Activated CD4-positive, alpha-beta T cell treated with anti-CD3 and anti-CD28 coated beads, Interleukin-2, amount 10 ng/mL, durations not matched to agents 7 days and 5 days (primary cell): ENCODE results near the gene ARHGAP27. TPM values are rescaled to one million over a fixed set of nuclear protein-coding genes. Genes with fewer than 3 reads are reported as not detected.

Experiments
- CTCF ChIA-PET: fragments of 350-600 bp; sonication (Branson Sonifier 250); formaldehyde crosslinking; loops from one replicate; lab custom pipeline; 2021; ENCODE audit warnings: antibody characterized with exemption; lab: Charles Lee
- POLR2A ChIA-PET: fragments of 350-600 bp; sonication (Branson Sonifier 250); formaldehyde crosslinking; loops from one replicate; lab custom pipeline; 2021; ENCODE audit warnings: antibody characterized with exemption; lab: Charles Lee
- DNase-seq: peaks from one replicate; pipeline ENCODE4 v3.0.0-alpha.2; 2020
- H3K27ac Mint-ChIP-seq: one replicate; pipeline ENCODE4 v1.8.0; 2021; ENCODE audit warnings: mild to moderate bottlenecking, moderate library complexity, mixed read lengths
- H3K27me3 Mint-ChIP-seq: one replicate; pipeline ENCODE4 v1.8.0; 2021; ENCODE audit warnings: mixed read lengths
- H3K36me3 Mint-ChIP-seq: one replicate; pipeline ENCODE4 v1.8.0; 2021; ENCODE audit warnings: low read depth, mixed read lengths
- H3K4me1 Mint-ChIP-seq: one replicate; pipeline ENCODE4 v1.8.0; 2021; ENCODE audit warnings: mixed read lengths
- H3K4me3 Mint-ChIP-seq: one replicate; pipeline ENCODE4 v1.8.0; 2021; ENCODE audit warnings: mild to moderate bottlenecking, moderate library complexity, mixed read lengths
- H3K9me3 Mint-ChIP-seq: one replicate; pipeline ENCODE4 v1.8.0; 2021; ENCODE audit warnings: mixed read lengths
- total RNA-seq, 2 experiments: library from RNA; stranded (reverse); gene quantifications; one replicate each; pipeline ENCODE4 v1.2.3, GENCODE V29; 2021

ARHGAP27 gene
- total RNA-seq, 2 experiments from 2014 or later, result 85.3 to 93.5 TPM

DNA sequence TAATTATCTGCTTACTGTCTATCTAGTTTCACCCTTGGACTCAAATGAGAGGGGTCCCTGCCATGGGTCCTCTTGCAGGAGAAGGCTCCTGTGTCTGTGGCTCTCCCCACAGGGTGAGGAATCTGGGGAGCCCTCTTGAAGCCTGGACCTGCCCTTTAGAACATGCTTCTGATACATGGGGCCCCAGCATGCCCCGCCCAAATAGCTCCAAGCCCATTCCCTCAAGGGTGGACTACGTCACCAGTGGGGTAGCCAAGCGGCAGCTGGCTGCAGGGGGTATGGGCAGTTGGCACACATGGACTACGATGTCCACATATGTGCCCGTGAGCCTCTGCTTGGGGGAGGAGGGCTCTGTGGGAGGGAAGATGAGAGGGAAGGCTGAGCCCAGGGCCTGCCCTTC is 39.3 kb downstream of the ARHGAP27 start:
- ChIA-PET CTCF (interaction anchor here (1.2 to 3.4 kb wide), 6 partner anchors 8 to 258 kb away, joined by 3 to 10 read pairs (median 6); partner anchors contain the start of gene ACBD4), POLR2A (interaction anchor here (0.6 kb wide), 1 partner anchor 932 kb away, joined by 5 read pairs; no protein-coding TSS in a partner anchor)
- Mint-ChIP-seq H3K36me3 (peaks cover 16% of the 10 kb centered on the region), H3K27ac (no peak overlapping the region), H3K27me3 (peaks cover 4% of the 10 kb centered on the region), H3K4me3 (no peak overlapping the region), H3K4me1 (peaks cover 11% of the 10 kb centered on the region), H3K9me3 (no peaks in the 10 kb centered on the region)
- no peak for DNase-seq

- POLR2A ChIA-PET, result no interaction called here
- peaks cover 7% of the 10 kb centered on the region for H3K27me3 Mint-ChIP-seq
- no peaks in the 10 kb centered on the region for H3K9me3 Mint-ChIP-seq
- peaks cover 15% of the 10 kb centered on the region for H3K4me1 Mint-ChIP-seq
- H3K27ac Mint-ChIP-seq, result no peak overlapping the region
- peaks cover 6% of the 10 kb centered on the region for H3K36me3 Mint-ChIP-seq
- DNase-seq, result no peak
- no peak overlapping the region for H3K4me3 Mint-ChIP-seq
- CTCF ChIA-PET, result interaction anchor here (0.6 to 3.4 kb wide), 3 partner anchors 81 to 257 kb away, joined by 3 to 10 read pairs (median 7); partner anchors contain the start of gene ACBD4
Measured at GRCh38 chr17:45391918-45392317, 40.8 kb downstream of the ARHGAP27 start.

- no peak for DNase-seq
- Mint-ChIP-seq H3K4me1 (peaks cover 15% of the 10 kb centered on the region), H3K4me3 (no peak overlapping the region), H3K9me3 (no peaks in the 10 kb centered on the region), H3K27me3 (peaks cover 10% of the 10 kb centered on the region), H3K27ac (no peak overlapping the region), H3K36me3 (peaks cover 4% of the 10 kb centered on the region)
- ChIA-PET POLR2A (interaction anchor here (0.5 kb wide), 1 partner anchor 1796 kb away, joined by 5 read pairs; no protein-coding TSS in a partner anchor), CTCF (interaction anchor here (0.6 to 3.4 kb wide), 2 partner anchors 127 to 256 kb away, joined by 3 to 10 read pairs; partner anchors contain the start of gene ACBD4)
Measured at GRCh38 chr17:45391291-45391690, 41.4 kb downstream of the ARHGAP27 start.

- Mint-ChIP-seq H3K4me1 (peaks cover 19% of the 10 kb centered on the region), H3K27ac (no peak overlapping the region), H3K36me3 (no peaks in the 10 kb centered on the region), H3K4me3 (no peak overlapping the region), H3K27me3 (peaks cover 10% of the 10 kb centered on the region), H3K9me3 (no peaks in the 10 kb centered on the region)
- ChIA-PET CTCF (interaction anchor here (0.5 to 6.6 kb wide), 6 partner anchors 40 to 254 kb away, joined by 3 to 55 read pairs (median 4); partner anchors contain the start of gene ACBD4), POLR2A (interaction anchor here (0.6 kb wide), 1 partner anchor 134 kb away, joined by 3 read pairs; no protein-coding TSS in a partner anchor)
- DNase-seq, result no peak
Measured at GRCh38 chr17:45389354-45389753, 43.3 kb downstream of the ARHGAP27 start.

DNA sequence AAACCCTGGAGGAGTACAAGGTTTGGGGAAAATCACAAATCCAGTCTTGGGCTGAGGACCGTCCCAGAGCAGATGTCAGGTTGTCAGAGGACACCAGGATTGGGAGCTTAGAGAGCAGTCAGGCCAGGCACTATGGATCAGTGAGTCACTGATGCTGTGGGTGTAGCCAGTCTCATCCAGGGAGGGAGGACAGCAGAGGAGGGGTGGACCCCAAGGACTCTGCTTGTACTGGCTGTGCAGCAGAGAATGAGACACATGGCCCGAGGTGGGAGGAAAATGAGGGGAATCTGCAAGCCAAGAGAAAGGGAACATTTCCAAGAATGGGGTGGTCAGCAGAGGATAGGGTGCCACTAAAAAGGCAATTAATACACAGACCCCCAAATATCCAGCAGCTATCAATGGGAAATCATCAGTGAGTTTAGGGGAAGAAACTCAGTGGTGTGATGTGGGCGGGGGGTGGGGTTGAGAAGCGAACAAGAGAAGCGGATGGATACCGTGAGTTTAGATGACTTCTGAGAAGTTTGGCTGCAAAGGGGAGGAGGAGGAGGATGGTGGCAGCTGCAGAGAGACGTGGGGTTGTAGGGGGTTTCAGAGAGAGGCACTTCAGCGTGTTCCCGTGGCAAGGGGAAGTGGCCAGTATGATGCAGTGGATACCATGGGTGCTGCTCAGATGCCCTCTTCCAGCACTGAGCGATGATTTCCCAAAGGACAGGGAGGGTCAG is 43.9 kb downstream of the ARHGAP27 start:
- Mint-ChIP-seq H3K27ac (no peak overlapping the region), H3K27me3 (peaks cover 10% of the 10 kb centered on the region), H3K9me3 (no peaks in the 10 kb centered on the region), H3K36me3 (no peaks in the 10 kb centered on the region), H3K4me1 (peaks cover 21% of the 10 kb centered on the region), H3K4me3 (no peak overlapping the region)
- ChIA-PET CTCF (interaction anchor here (1.0 to 6.6 kb wide), 5 partner anchors 105 to 253 kb away, joined by 3 to 55 read pairs (median 6); partner anchors contain the start of gene ACBD4), POLR2A (interaction anchor here (0.6 kb wide), 1 partner anchor 134 kb away, joined by 3 read pairs; no protein-coding TSS in a partner anchor)
- no peak for DNase-seq

DNA sequence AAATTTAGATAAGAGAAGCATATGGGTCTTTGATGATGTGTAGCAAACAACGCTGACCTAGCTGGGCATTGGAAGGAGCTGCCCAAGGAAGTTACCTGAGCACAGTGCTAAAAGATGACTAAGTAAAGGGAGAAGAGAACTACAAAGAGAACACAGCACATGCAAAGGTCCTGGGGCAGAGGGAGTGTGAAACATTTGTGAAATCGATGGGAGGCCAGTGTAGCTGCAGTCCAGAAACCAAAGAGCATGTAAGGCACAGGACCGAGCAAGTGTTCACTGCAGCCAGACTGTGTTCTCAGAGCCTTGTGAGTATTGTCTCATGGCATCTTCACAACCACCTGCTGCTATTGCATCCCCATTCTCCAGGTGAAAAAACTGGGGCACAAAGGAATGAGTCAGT is 44.9 kb downstream of the ARHGAP27 start:
- peaks cover 14% of the 10 kb centered on the region for H3K27me3 Mint-ChIP-seq
- no peak overlapping the region for H3K4me3 Mint-ChIP-seq
- H3K4me1 Mint-ChIP-seq, result peaks cover 24% of the 10 kb centered on the region
- H3K27ac Mint-ChIP-seq, result no peak overlapping the region
- no peak for DNase-seq
- H3K36me3 Mint-ChIP-seq, result no peaks in the 10 kb centered on the region
- POLR2A ChIA-PET, result no interaction called here
- no peaks in the 10 kb centered on the region for H3K9me3 Mint-ChIP-seq
- CTCF ChIA-PET, result interaction anchor here (0.7 to 6.6 kb wide), 7 partner anchors 22 to 252 kb away, joined by 3 to 55 read pairs (median 3); partner anchors contain the start of gene ACBD4

DNA sequence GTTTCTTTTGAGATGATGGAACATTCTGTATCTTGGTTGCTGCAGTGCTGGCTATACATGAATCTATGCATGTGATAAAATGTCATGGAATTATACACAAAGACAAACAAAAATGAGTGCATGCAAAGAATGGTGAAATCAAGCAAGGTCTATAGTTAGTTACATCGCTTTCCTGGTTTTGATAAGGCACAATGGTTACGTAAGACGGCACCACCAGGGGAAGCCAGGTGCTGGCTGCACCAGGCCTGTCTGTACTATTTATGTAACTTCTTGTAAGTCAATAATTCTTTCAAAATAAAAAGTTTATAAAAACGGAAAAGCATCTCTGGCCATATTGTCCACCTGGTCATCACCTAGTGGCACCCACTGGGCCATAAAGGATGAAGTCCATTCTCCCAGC is 46.5 kb downstream of the ARHGAP27 start:
- H3K27ac Mint-ChIP-seq, result no peak overlapping the region
- H3K9me3 Mint-ChIP-seq, result no peaks in the 10 kb centered on the region
- POLR2A ChIA-PET, result no interaction called here
- H3K36me3 Mint-ChIP-seq, result no peaks in the 10 kb centered on the region
- DNase-seq, result no peak
- H3K4me1 Mint-ChIP-seq, result peaks cover 20% of the 10 kb centered on the region
- H3K27me3 Mint-ChIP-seq, result peaks cover 14% of the 10 kb centered on the region
- CTCF ChIA-PET, result interaction anchor here (0.7 to 6.6 kb wide), 27 partner anchors 8 to 251 kb away, joined by 3 to 55 read pairs (median 5); partner anchors contain the start of genes ACBD4, FMNL1 and MAP3K14
- no peak overlapping the region for H3K4me3 Mint-ChIP-seq

GRCh38 chr17:45385331-45385997 is 47.2 kb downstream of the ARHGAP27 start:
- Mint-ChIP-seq H3K27ac (peak overlapping the region; percentile 80), H3K27me3 (peaks cover 14% of the 10 kb centered on the region), H3K4me1 (peaks cover 20% of the 10 kb centered on the region), H3K36me3 (no peaks in the 10 kb centered on the region), H3K4me3 (no peak overlapping the region), H3K9me3 (no peaks in the 10 kb centered on the region)
- ChIA-PET CTCF (interaction anchor here (0.7 to 6.6 kb wide), 34 partner anchors 8 to 250 kb away, joined by 3 to 55 read pairs (median 4); partner anchors contain the start of genes ACBD4, FMNL1 and MAP3K14), POLR2A (no interaction called here)
- DNase-seq, result peak; percentile 91

- ChIA-PET CTCF (interaction anchor here (0.8 to 6.6 kb wide), 33 partner anchors 9 to 249 kb away, joined by 3 to 55 read pairs (median 5); partner anchors contain the start of genes ACBD4, FMNL1 and MAP3K14), POLR2A (no interaction called here)
- DNase-seq, result no peak
- Mint-ChIP-seq H3K9me3 (no peaks in the 10 kb centered on the region), H3K4me1 (peaks cover 20% of the 10 kb centered on the region), H3K27ac (no peak overlapping the region), H3K4me3 (no peak overlapping the region), H3K36me3 (no peaks in the 10 kb centered on the region), H3K27me3 (peaks cover 14% of the 10 kb centered on the region)
Measured at GRCh38 chr17:45384789-45385262, 47.8 kb downstream of the ARHGAP27 start.

- H3K9me3 Mint-ChIP-seq, result no peaks in the 10 kb centered on the region
- H3K27me3 Mint-ChIP-seq, result peaks cover 14% of the 10 kb centered on the region
- no peak overlapping the region for H3K27ac Mint-ChIP-seq
- DNase-seq, result no peak
- no peaks in the 10 kb centered on the region for H3K36me3 Mint-ChIP-seq
- peaks cover 20% of the 10 kb centered on the region for H3K4me1 Mint-ChIP-seq
- H3K4me3 Mint-ChIP-seq, result no peak overlapping the region
- CTCF ChIA-PET, result interaction anchor here (0.6 to 6.6 kb wide), 18 partner anchors 10 to 249 kb away, joined by 3 to 55 read pairs (median 5); partner anchors contain the start of gene ACBD4
- POLR2A ChIA-PET, result no interaction called here
Measured at GRCh38 chr17:45384047-45384788, 48.5 kb downstream of the ARHGAP27 start.

DNA sequence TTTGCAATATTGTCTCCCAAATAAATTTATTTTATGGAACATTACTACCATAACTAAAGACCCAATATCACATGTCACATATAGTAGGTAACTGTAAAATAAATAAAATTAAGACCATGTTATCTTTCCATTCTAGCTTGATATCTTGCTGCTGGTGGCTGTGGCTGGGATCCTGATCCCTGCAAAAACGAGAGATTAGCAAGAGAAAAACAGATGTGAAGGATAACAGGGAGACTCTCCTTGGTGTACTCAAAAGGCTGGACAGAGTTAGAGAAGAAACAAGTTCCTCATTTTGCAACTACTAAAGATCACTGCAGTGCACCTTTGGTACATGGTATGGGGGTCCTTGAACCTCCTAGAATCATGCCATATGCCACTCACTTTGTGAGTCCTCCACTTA is 49.7 kb downstream of the ARHGAP27 start:
- ChIA-PET POLR2A (no interaction called here), CTCF (interaction anchor here (1.0 to 6.6 kb wide), 3 partner anchors 72 to 106 kb away, joined by 3 to 55 read pairs (median 10); no protein-coding TSS in a partner anchor)
- peaks cover 11% of the 10 kb centered on the region for H3K27me3 Mint-ChIP-seq
- DNase-seq, result no peak
- H3K9me3 Mint-ChIP-seq, result no peaks in the 10 kb centered on the region
- H3K4me3 Mint-ChIP-seq, result no peak overlapping the region
- no peaks in the 10 kb centered on the region for H3K36me3 Mint-ChIP-seq
- peaks cover 9% of the 10 kb centered on the region for H3K4me1 Mint-ChIP-seq
- no peak overlapping the region for H3K27ac Mint-ChIP-seq
